ENCODE measurements around the gene SIGMAR1. TPM values are rescaled to one million over a fixed set of nuclear protein-coding genes. Genes with fewer than 3 reads are reported as not detected.

SIGMAR1 gene
- total and polyA plus RNA-seq, 2 of the 4 experiments (the other 2 are of a cell fraction): 44.6 to 88.9 TPM

- BruUV-seq (replicated peaks): no TSS peak
- H2BK15ac ChIP-seq (ENCODE audit: low read depth, low read length): no peak overlapping the region
Observed at GRCh38 chr9:34599546-34599945, 38.0 kb downstream of the SIGMAR1 start.

More at GRCh38 chr9:34599546-34599945, 38.0 kb downstream of the SIGMAR1 start:
- Histone ChIP-seq H2AFZ (replicated peaks; ENCODE audit: low read length, poor library complexity) (no peak overlapping the region), H2BK20ac (ENCODE audit: low read depth, low read length) (no peak overlapping the region), H3K36me3 (ENCODE audit: control insufficient read depth, insufficient read depth, low read length) (no peaks in the 10 kb centered on the region), H4K5ac (ENCODE audit: low read depth, low read length) (no peak overlapping the region), H4K91ac (ENCODE audit: insufficient read depth, low read depth, low read length) (no peak overlapping the region), H3K4ac (ENCODE audit: low read depth, low read length) (no peak overlapping the region), H3K27me3 (ENCODE audit: control insufficient read depth, insufficient read depth, low read length) (peaks cover 58% of the 10 kb centered on the region), H2BK5ac (ENCODE audit: low read depth, low read length, poor library complexity, severe bottlenecking) (no peak overlapping the region), H3K4me3 (ENCODE audit: insufficient read depth, low read depth, low read length) (no peak overlapping the region), H2BK120ac (ENCODE audit: low read depth, low read length) (no peak overlapping the region), H4K20me1 (ENCODE audit: insufficient read depth, low read length) (peaks cover 5% of the 10 kb centered on the region; the same call in 1 of the 2 replicates), H3K9me1 (ENCODE audit: insufficient read depth, low read length) (no peaks in the 10 kb centered on the region), H3K4me2 (ENCODE audit: low read depth, low read length) (no peak overlapping the region), H3K23ac (ENCODE audit: low read depth, low read length) (no peak overlapping the region), H4K8ac (ENCODE audit: low read depth in 2 of 2, low read length in 2 of 2) (no peak overlapping the region), H3K14ac (replicated peaks; ENCODE audit: low read depth, low read length) (no peak overlapping the region), H3K27ac (ENCODE audit: insufficient read depth, low read length) (no peak overlapping the region), H3K79me1 (ENCODE audit: low read depth in 1 of 2, low read length in 2 of 2) (no peaks in the 10 kb centered on the region), H3K4me1 (ENCODE audit: control insufficient read depth, insufficient read depth, low read length) (no peaks in the 10 kb centered on the region), H3K56ac (ENCODE audit: extremely low read depth, insufficient read depth, low read length) (no peak overlapping the region), H2AK5ac (ENCODE audit: low read depth, low read length) (no peak overlapping the region), H3K18ac (ENCODE audit: low read depth, low read length) (no peak overlapping the region), H2AK9ac (replicated peaks; ENCODE audit: low read depth, low read length, poor library complexity) (no peak overlapping the region), H3K9me3 (ENCODE audit: control insufficient read depth, insufficient read depth, low read length) (no peaks in the 10 kb centered on the region), H3K9ac (ENCODE audit: low read depth, low read length) (no peak overlapping the region)
- in situ Hi-C loops (cut with MboI; ENCODE audit: low sequenced_read_pairs) (loop anchor here (5.0 kb wide), 1 partner anchor 47 kb away; no protein-coding TSS in a partner anchor), dilution Hi-C loops (cut with HindIII; ENCODE audit: low sequenced_read_pairs, unreplicated experiment) (no loop called here), intact Hi-C loops (cut with micrococcal nuclease) (no loop called here)
- no peak for DNase-seq
- no CpG with 5 or more reads among the region's 1 CpG for WGBS, 2 experiments (ENCODE audit: extremely low coverage in 2 of 2, insufficient read length in 1 of 2)
- ATAC-seq (ENCODE audit: low read depth): no peak
- ChIA-PET CTCF (interaction anchor here (2.4 kb wide), 1 partner anchor 52 kb away, joined by 9 read pairs; no protein-coding TSS in a partner anchor), POLR2A (ENCODE audit: unreplicated experiment) (no interaction called here)
- TF ChIP-seq RFX5 (IDR thresholded peaks at IDR 0.05; ENCODE audit: low read depth, low read length) (no peak), RCOR1 (IDR thresholded peaks at IDR 0.05; ENCODE audit: insufficient replicate concordance, low read length) (no peak), NFE2L2 (IDR thresholded peaks at IDR 0.05; ENCODE audit: low read depth, low read length) (no peak)

All from IMR-90 (cell line).